Heart left ventricle (tissue), 13 donors: Measurements from ENCODE around the gene ATG9B.

Experiments used
- CTCF ChIP-seq, 12 donors: fragments of 200-600 bp; sonication (generic) in 4 of 12; IDR thresholded peaks; one replicate each; pipeline versions ENCODE4 v1.5.0 to v1.8.0; 2018 to 2022; ENCODE audit warnings: antibody characterized with exemption in 12 of 12, mild to moderate bottlenecking in 5 of 12
- POLR2A ChIP-seq, 2 donors: fragments of 450-650 bp; IDR thresholded peaks; one replicate each; pipeline ENCODE4 v1.6.1; 2017; ENCODE audit warnings: antibody characterized with exemption in 2 of 2, mild to moderate bottlenecking in 2 of 2, moderate library complexity in 2 of 2
- donor health status: ischemic (EF 13 %, LVEDD 7.1; RV severe dilation, severe dysfunction).
- donor health status: DM: no; HTN: yes; CAD: no.
- donor health status: DM: no; HTN: no; CAD: no.
- donor health status: ischemic (EF 25% LVEDD 6.9; RV normal size, moderate dysfunction).
- donor health status: ischemic (EF 25% LVEDD 5.7; RV mildly dilated, moderate dysfunction).
- donor health status: ischemic (EF 35%, LVEDD 5.7; RV mildly dilated, moderate dysfunction).
- donor health status: nonischemic (EF 11% LVEDD 7.7; RV severe dilation, severe dysfunction).
- donor health status: DM: yes; HTN: yes; CAD: no.
- donor health status: PGD.
- donor health status: ischemic (EF 29% LVEDD 5.4; RV normal size, mild dysfunction).
- donor health status: nonischemic (EF 23%, LVEDD 6.1; RV moderate dilation, normal function).

- TF ChIP-seq CTCF (IDR thresholded peaks at IDR 0.05) (no peak), POLR2A (IDR thresholded peaks at IDR 0.05) (no peak)
Measured at GRCh38 chr7:150973571-150974451, 50.5 kb downstream of the ATG9B start.
